Measurements from ENCODE around the gene RASGRF2. TPM values are rescaled to one million over a fixed set of nuclear protein-coding genes. Genes with fewer than 3 reads are reported as not detected.
A peak's percentile ranks its signal among the peaks of the same experiment; 100 is the strongest.

RASGRF2 gene
- total RNA-seq, 4 donors from 2014 or later: 13.0 to 45.9 (median 20.0) TPM

DNA sequence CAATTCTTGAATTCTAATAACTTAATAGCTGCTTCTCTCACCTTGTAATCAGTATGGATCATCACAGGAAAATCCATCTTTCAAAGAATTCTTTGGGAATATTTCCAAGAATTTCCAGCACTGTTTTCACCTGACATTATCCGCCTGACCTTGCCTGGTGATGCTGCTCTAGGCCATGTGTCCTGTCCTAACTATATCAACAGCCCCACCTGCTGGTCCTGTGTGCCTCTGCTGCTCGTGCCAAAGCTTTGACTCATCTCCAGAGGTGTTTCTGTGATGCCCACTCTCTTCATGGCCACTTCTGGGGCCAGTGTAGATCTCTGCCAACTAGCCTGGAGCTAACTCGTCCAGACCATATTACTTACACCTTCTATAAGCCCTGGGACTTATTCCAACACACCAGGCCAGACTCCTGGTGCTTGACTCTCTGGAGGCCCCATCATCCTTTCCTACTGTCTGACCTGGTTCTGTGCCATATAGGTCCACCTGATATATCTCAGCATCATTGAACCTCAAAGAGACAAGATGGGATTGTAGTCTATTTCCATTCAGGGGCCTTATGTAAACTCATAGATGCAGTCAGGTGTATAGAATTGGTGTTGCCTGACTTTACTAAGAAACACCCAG, 205.4 kb downstream of the RASGRF2 start:
- TF ChIP-seq CTCF (IDR thresholded peaks at IDR 0.05): no peak
- DNase-seq (ENCODE audit: low spot score) (peak; percentile 28), ATAC-seq (ENCODE audit: low FRiP score) (no peak)

- ATAC-seq (ENCODE audit: low FRiP score): no peak
- TF ChIP-seq CTCF (IDR thresholded peaks at IDR 0.05): no peak
- DNase-seq (ENCODE audit: low spot score): no peak
Observed at GRCh38 chr5:81166430-81166829, 206.3 kb downstream of the RASGRF2 start.

DNA sequence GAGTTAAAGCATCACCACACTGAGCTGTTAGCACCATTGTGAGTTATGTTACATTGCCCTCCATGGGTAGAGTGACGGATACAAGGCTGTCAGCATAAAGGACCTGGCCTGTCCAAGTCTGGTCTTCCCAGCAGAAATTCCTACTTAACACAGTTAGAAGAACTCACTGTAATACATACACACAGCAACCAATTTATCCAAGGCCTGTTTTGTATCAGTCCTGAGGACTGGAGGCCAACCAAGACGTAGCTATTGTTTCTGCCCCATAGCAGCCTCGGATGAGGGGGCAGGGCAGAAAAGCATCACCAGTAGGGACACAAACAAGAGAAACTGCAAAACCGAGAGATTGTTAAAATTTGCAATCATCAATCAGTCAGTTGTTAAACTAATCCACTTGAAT, 206.9 kb downstream of the RASGRF2 start:
- no peak for ATAC-seq (ENCODE audit: low FRiP score)
- TF ChIP-seq CTCF (IDR thresholded peaks at IDR 0.05): no peak
- no peak for DNase-seq (ENCODE audit: low spot score)

DNA sequence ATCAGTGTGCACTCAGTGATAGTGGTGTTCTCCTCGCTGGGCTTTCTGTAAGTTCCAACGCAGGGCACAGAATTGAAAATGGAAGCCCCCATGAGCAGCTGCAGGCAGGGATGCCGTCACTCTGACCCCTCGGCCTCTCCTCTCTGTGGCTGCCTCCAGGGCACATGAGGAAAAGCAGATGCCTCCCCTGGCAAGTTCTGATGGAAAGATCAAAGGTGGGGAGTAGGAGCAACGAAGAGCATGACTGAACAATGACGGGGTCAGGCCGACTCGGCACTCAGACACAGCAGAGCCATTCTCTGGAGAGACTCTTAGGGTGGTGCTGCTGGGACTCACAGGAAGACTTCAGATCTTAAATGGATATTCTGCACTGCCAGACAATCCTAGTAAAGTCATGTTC, 207.4 kb downstream of the RASGRF2 start:
- DNase-seq (ENCODE audit: low spot score) (no peak), ATAC-seq (ENCODE audit: low FRiP score) (no peak)
- no peak for TF ChIP-seq CTCF (IDR thresholded peaks at IDR 0.05)

DNA sequence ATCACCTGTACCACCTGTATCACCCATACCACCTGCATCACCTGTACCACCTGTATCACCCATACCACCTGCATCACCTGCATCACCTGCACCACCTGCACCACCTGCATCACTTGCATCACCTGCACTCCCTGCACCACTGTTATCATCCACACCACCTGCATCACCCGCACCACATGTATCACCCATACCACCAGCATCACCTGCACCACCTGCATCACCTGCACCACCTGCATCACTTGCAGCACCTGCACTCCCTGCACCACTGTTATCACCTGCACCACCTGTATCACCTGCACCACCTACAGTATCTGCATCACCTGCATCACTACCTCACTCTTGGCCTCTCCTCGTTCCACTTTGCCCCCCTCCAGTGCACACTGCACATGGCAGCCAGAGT, 209.8 kb downstream of the RASGRF2 start:
- TF ChIP-seq CTCF (IDR thresholded peaks at IDR 0.05): no peak

DNA sequence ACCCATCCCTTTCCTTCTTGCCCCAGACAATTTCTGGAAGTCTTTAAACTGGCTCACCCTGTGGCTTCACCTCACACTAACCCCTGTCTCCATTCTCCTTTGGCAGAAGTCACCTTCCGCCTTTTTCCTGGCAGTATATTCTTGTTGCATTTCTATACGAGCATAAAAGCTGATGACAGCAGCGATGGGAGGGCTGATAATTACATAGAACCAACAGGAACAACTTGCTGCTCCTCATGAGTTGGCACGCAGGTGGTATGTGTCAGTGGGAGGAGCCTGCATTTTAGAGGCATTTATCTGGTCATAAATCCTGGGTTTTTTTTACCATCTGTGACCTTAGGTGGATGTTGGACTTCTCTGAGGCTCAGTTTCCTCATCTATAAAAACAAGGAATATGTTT, 211.6 kb downstream of the RASGRF2 start:
- ATAC-seq (ENCODE audit: low FRiP score) (no peak), DNase-seq (ENCODE audit: low spot score) (no peak)
- no peak for TF ChIP-seq CTCF (IDR thresholded peaks at IDR 0.05)

More for the DNA sequence above, 209.8 kb downstream of the RASGRF2 start:
- no peak for ATAC-seq (ENCODE audit: low FRiP score)
- no peak for DNase-seq (ENCODE audit: low spot score)

DNA sequence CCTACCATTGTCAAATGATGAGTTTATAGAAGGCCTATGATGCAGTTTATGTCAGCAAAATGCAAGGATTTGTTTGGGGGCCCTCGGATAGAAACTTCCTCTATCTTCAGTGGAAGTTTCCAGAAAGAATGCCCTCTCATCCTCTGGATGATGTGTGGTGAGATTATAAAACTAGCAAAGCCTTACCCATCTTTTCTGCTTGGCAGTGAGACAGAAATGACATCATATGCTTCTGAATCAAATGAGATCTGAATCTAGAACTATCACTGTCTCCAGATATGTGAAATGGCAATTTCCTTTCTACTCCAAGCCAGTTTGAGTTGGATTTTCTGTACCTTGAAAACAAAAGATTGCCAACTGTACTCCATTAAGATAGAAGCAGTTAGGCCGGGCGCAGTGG, 212.5 kb downstream of the RASGRF2 start:
- ATAC-seq (ENCODE audit: low FRiP score): no peak
- no peak for TF ChIP-seq CTCF (IDR thresholded peaks at IDR 0.05)
- DNase-seq (ENCODE audit: low spot score): no peak

Measured in omental fat pad (tissue), 4 donors.